HEK293 (cell line): ENCODE measurements around the gene CAPN10.
A peak's percentile ranks its signal among the peaks of the same experiment; 100 is the strongest.

Experiments used
- CTCF ChIA-PET: fragments of 350-600 bp; formaldehyde crosslinking; extraction: SDS; loops from one replicate; lab custom pipeline; 2021; ENCODE audit warnings: antibody characterized with exemption; lab: Yijun Ruan, JAX
- POLR2A ChIA-PET: fragments of 300-600 bp; formaldehyde crosslinking; extraction: SDS; loops from one replicate; lab custom pipeline; 2020; ENCODE audit warnings: antibody characterized with exemption, inconsistent platforms; lab: Yijun Ruan, JAX
- H3K27ac ChIP-seq: fragments of 200-500 bp; sonication (Bioruptor generic); 2 replicates; pipeline ENCODE4 v1.5.1; 2014; ENCODE audit warnings: low read depth, low read length, control low read depth, inconsistent platforms; ENCODE audit errors: extremely low read depth
- H3K36me3 ChIP-seq, 2 experiments: fragments of 200-500 bp in 1 of 2; sonication (Bioruptor generic) in 1 of 2; 1 replicate in 1 of 2; 2 replicates in 1 of 2; pipeline ENCODE4 v1.5.1; 2014 to 2017; ENCODE audit warnings: inconsistent platforms in 2 of 2, low read length in 2 of 2; ENCODE audit not compliant: control insufficient read depth in 2 of 2, insufficient read depth in 1 of 2
- H3K4me1 ChIP-seq: fragments of 200-500 bp; sonication (Bioruptor generic); 2 replicates; pipeline ENCODE4 v1.5.1; 2014; ENCODE audit warnings: mild to moderate bottlenecking, low read length, inconsistent platforms; ENCODE audit not compliant: control insufficient read depth, insufficient read depth
- H3K4me3 ChIP-seq: 2 replicates; pipeline ENCODE4 v1.5.1; 2011; ENCODE audit warnings: low read depth, mild to moderate bottlenecking, control low read depth, low read length, moderate library complexity
- H3K9me3 ChIP-seq: fragments of 200-500 bp; sonication (Bioruptor generic); 2 replicates; pipeline ENCODE4 v1.5.1; 2014; ENCODE audit warnings: low read depth, low read length, inconsistent platforms; ENCODE audit not compliant: control insufficient read depth, insufficient read depth
- GLIS2 ChIP-seq: fragments of 450-650 bp; formaldehyde crosslinking; IDR thresholded peaks from 2 replicates; pipeline ENCODE4 v1.5.1; 2016; ENCODE audit warnings: missing biosample characterization, missing genetic modification characterization
- HOXD13 ChIP-seq: sonication (generic); formaldehyde crosslinking; IDR thresholded peaks from 2 replicates; pipeline ENCODE4 v1.8.0; 2022; ENCODE audit warnings: missing genetic modification reagents, borderline replicate concordance
- RBAK ChIP-seq: fragments of 450-650 bp; formaldehyde crosslinking; IDR thresholded peaks from 2 replicates; pipeline ENCODE4 v1.5.1; 2016; ENCODE audit warnings: missing biosample characterization, missing genetic modification characterization
- SCRT2 ChIP-seq: fragments of 450-650 bp; formaldehyde crosslinking; IDR thresholded peaks from 2 replicates; pipeline ENCODE4 v1.5.1; 2016; ENCODE audit warnings: missing biosample characterization, missing genetic modification characterization
- ZNF354C ChIP-seq: fragments of 450-650 bp; formaldehyde crosslinking; IDR thresholded peaks from 2 replicates; pipeline ENCODE4 v1.5.1; 2016; ENCODE audit warnings: missing biosample characterization, missing genetic modification characterization, low read depth, borderline replicate concordance
- ZNF544 ChIP-seq: fragments of 450-650 bp; formaldehyde crosslinking; IDR thresholded peaks from 2 replicates; pipeline ENCODE4 v1.5.0; 2017; ENCODE audit warnings: missing biosample characterization, missing genetic modification characterization
- ZNF555 ChIP-seq: fragments of 450-650 bp; formaldehyde crosslinking; conservative IDR thresholded peaks from 2 replicates; pipeline ENCODE4 v1.5.1; 2017; ENCODE audit warnings: missing biosample characterization, mild to moderate bottlenecking, missing genetic modification characterization, inconsistent platforms
- ZNF610 ChIP-seq: fragments of 450-650 bp; formaldehyde crosslinking; IDR thresholded peaks from 2 replicates; pipeline ENCODE4 v1.5.1; 2016; ENCODE audit warnings: missing biosample characterization, missing genetic modification characterization, borderline replicate concordance
- ZNF670 ChIP-seq: fragments of 450-650 bp; formaldehyde crosslinking; IDR thresholded peaks from 2 replicates; pipeline ENCODE4 v1.5.1; 2016; ENCODE audit warnings: missing biosample characterization, missing genetic modification characterization, low read depth
- ZNF677 ChIP-seq: fragments of 450-650 bp; IDR thresholded peaks from 2 replicates; pipeline ENCODE4 v1.5.0; 2018; ENCODE audit warnings: missing biosample characterization, mild to moderate bottlenecking, missing genetic modification characterization, moderate library complexity
- ZNF768 ChIP-seq: fragments of 450-650 bp; formaldehyde crosslinking; IDR thresholded peaks from 2 replicates; pipeline ENCODE4 v1.5.1; 2018; ENCODE audit warnings: missing biosample characterization, mild to moderate bottlenecking, missing genetic modification characterization
- ZNF830 ChIP-seq: fragments of 450-650 bp; IDR thresholded peaks from 2 replicates; pipeline ENCODE4 v1.5.0; 2018; ENCODE audit warnings: missing biosample characterization, missing genetic modification characterization, low read depth, mild to moderate bottlenecking, moderate library complexity
- ZSCAN23 ChIP-seq: fragments of 450-650 bp; formaldehyde crosslinking; IDR thresholded peaks from 2 replicates; pipeline ENCODE4 v1.5.1; 2016; ENCODE audit warnings: missing biosample characterization, missing genetic modification characterization
- TF ChIP-seq, protein P1 (sequence below): fragments of 450-650 bp; IDR thresholded peaks from 2 replicates; pipeline ENCODE4 v1.5.1; 2018; ENCODE audit warnings: missing biosample characterization, missing genetic modification characterization
- TF ChIP-seq, protein P2 (sequence below): fragments of 450-650 bp; formaldehyde crosslinking; IDR thresholded peaks from 2 replicates; pipeline ENCODE4 v1.5.1; 2016; ENCODE audit warnings: missing biosample characterization, missing genetic modification characterization

The CAPN10 gene

DNA sequence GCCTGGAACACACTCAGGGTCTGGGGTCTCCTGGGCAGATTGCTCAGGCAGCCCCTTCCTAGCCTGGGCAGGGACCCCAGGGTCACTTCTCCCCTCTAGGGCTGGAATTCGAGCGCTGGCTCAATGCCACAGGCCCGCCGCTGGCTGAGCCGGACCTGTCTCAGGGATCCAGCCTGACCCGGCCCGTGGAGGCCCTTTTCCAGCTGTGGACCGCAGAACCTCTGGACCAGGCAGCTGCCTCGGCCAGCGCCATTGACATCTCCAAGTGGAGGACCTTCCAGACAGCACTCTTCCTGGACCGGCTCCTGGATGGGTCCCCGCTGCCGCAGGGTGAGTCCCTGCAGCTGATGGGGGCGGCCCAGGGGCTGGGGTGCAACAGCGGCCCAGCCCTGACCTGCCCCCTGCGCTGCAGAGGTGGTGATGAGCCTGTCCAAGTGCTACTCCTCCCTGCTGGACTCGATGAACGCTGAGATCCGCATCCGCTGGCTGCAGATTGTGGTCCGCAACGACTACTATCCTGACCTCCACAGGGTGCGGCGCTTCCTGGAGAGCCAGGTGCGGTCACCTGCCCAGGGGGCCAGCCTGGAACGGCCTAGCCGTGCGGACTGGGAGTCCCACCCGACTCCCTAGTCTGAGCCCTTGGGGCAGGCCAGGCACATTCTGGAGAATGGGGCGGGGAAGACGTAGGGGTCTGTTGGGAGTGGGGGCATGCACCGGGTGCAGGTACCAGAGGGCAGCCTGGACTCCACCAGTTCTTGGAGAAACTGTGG, 9.9 kb upstream of the CAPN10 start:
- Histone ChIP-seq H3K4me3 (no peak overlapping the region), H3K36me3 (peaks cover 0 to 47% of the 10 kb centered on the region in 2 experiments; a peak in 1 of 3 replicates), H3K27ac (no peak overlapping the region), H3K9me3 (no peaks in the 10 kb centered on the region), H3K4me1 (peaks cover 7% of the 10 kb centered on the region)
- POLR2A ChIA-PET: interaction anchor here (1.4 to 2.2 kb wide), 2 partner anchors 10 kb away, joined by 5 to 16 read pairs; partner anchors contain the start of gene CAPN10
- CTCF ChIA-PET: no interaction called here
- TF ChIP-seq ZNF677 (tag by site-specific recombination) (no peak), RBAK (tag by site-specific recombination) (no peak)

DNA sequence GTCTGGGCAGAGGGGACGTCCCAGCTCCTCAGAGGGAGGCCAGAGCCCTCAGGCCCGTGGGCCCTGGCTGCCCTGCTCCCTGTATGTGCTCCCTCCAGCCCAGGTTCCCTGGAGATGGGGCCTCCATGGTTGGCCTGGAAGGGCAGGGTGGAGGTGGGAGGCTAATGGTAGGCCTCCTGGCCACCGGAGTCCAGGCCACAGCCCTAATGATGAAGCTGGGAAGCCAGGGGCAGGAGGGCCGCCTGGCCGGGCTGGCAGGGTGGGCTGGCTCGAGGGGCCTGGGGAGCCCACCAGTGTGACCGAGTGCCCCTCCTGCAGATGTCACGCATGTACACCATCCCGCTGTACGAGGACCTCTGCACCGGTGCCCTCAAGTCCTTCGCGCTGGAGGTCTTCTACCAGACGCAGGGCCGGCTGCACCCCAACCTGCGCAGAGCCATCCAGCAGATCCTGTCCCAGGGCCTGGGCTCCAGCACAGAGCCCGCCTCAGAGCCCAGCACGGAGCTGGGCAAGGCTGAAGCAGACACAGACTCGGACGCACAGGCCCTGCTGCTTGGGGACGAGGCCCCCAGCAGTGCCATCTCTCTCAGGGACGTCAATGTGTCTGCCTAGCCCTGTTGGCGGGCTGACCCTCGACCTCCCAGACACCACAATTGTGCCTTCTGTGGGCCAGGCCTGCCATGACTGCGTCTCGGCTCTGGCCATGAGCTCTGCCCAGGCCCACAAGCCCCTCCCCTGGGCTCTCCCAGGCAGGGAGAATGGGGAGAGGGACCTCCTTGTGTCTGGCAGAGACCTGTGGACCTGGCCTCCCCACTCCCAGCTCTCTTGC, 9.0 kb upstream of the CAPN10 start:
- POLR2A ChIA-PET: interaction anchor here (0.6 to 2.2 kb wide), 3 partner anchors 8 to 11 kb away, joined by 3 to 16 read pairs (median 7); partner anchors contain the start of gene CAPN10
- no peaks in the 10 kb centered on the region for H3K9me3 ChIP-seq
- peaks cover 0 to 44% of the 10 kb centered on the region in 2 experiments; a peak in 1 of 3 replicates for H3K36me3 ChIP-seq
- no peak overlapping the region for H3K4me3 ChIP-seq
- H3K27ac ChIP-seq: no peak overlapping the region
- peaks cover 7% of the 10 kb centered on the region for H3K4me1 ChIP-seq
- CTCF ChIA-PET: interaction anchor here (0.7 kb wide), 1 partner anchor 263 kb away, joined by 3 read pairs; no protein-coding TSS in a partner anchor
- 0 out of 2 replicates have a peak, but pooled peaks have one; percentile 33 for TF ChIP-seq GLIS2 (tag by site-specific recombination)
- no peak for TF ChIP-seq ZNF610 (tag by site-specific recombination)

DNA sequence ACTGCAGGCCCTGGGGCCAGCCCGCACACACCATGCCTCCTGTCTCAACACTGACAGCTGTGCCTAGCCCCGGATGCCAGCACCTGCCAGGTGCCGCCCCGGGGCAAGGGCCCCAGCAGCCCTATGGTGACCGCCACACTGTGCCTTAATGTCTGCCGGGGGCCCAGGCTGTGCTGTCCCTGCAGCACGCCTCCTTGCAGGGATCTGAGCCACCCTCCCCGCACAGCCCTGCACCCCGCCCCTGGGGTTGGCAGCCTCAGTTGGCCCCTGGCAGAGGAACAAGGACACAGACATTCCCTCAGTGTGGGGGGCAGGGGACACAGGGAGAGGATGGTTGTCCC, 8.5 kb upstream of the CAPN10 start:
- no peak for TF ChIP-seq ZNF670 (tag by site-specific recombination)
- TF ChIP-seq ZNF544 (tag by site-specific recombination): no peak
- TF ChIP-seq SCRT2 (tag by site-specific recombination): no peak
- TF ChIP-seq, protein P1, sequence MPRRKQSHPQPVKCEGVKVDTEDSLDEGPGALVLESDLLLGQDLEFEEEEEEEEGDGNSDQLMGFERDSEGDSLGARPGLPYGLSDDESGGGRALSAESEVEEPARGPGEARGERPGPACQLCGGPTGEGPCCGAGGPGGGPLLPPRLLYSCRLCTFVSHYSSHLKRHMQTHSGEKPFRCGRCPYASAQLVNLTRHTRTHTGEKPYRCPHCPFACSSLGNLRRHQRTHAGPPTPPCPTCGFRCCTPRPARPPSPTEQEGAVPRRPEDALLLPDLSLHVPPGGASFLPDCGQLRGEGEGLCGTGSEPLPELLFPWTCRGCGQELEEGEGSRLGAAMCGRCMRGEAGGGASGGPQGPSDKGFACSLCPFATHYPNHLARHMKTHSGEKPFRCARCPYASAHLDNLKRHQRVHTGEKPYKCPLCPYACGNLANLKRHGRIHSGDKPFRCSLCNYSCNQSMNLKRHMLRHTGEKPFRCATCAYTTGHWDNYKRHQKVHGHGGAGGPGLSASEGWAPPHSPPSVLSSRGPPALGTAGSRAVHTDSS (tag by site-specific recombination): no peak
- no peak for TF ChIP-seq ZNF830 (tag by site-specific recombination)
- no peak overlapping the region for H3K4me3 ChIP-seq
- H3K4me1 ChIP-seq: peaks cover 7% of the 10 kb centered on the region
- no peak overlapping the region for H3K27ac ChIP-seq
- CTCF ChIA-PET: interaction anchor here (0.5 to 0.7 kb wide), 2 partner anchors 15 to 262 kb away, joined by 3 read pairs; no protein-coding TSS in a partner anchor
- peaks cover 0 to 49% of the 10 kb centered on the region in 2 experiments; a peak in 1 of 3 replicates for H3K36me3 ChIP-seq
- POLR2A ChIA-PET: interaction anchor here (0.6 to 2.2 kb wide), 3 partner anchors 9 to 12 kb away, joined by 3 to 16 read pairs (median 7); partner anchors contain the start of gene CAPN10
- H3K9me3 ChIP-seq: no peaks in the 10 kb centered on the region

DNA sequence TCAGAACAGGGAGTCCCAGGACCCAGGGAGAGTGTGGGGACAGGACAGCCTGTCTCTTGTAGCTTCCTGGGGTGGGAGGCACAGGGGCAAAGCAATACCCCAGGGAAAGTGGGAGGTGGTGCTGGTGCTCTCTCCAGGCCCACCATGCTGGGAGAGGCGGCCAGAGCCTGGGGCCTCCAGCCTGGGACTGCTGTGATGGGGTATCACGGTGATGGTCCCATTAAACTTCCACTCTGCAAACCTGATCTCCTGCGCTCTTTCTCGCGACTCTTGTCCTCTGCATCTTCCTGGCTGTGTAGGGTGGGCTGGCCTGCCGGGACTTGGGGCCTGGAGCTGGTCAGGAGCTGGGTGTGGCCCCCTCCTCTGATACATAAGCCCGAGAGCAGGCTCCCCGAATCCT, 8.0 kb upstream of the CAPN10 start:
- no peak overlapping the region for H3K4me3 ChIP-seq
- no peak overlapping the region for H3K27ac ChIP-seq
- POLR2A ChIA-PET: interaction anchor here (0.6 to 2.2 kb wide), 3 partner anchors 8 to 12 kb away, joined by 3 to 16 read pairs (median 7); partner anchors contain the start of gene CAPN10
- no peaks in the 10 kb centered on the region for H3K9me3 ChIP-seq
- peaks cover 0 to 53% of the 10 kb centered on the region in 2 experiments; a peak in 1 of 3 replicates for H3K36me3 ChIP-seq
- H3K4me1 ChIP-seq: peaks cover 7% of the 10 kb centered on the region
- CTCF ChIA-PET: interaction anchor here (0.5 to 3.9 kb wide), 3 partner anchors 13 to 262 kb away, joined by 3 to 33 read pairs (median 3); no protein-coding TSS in a partner anchor
- TF ChIP-seq ZSCAN23 (tag by site-specific recombination): no peak
- no peak for TF ChIP-seq ZNF768
- TF ChIP-seq, protein P2, sequence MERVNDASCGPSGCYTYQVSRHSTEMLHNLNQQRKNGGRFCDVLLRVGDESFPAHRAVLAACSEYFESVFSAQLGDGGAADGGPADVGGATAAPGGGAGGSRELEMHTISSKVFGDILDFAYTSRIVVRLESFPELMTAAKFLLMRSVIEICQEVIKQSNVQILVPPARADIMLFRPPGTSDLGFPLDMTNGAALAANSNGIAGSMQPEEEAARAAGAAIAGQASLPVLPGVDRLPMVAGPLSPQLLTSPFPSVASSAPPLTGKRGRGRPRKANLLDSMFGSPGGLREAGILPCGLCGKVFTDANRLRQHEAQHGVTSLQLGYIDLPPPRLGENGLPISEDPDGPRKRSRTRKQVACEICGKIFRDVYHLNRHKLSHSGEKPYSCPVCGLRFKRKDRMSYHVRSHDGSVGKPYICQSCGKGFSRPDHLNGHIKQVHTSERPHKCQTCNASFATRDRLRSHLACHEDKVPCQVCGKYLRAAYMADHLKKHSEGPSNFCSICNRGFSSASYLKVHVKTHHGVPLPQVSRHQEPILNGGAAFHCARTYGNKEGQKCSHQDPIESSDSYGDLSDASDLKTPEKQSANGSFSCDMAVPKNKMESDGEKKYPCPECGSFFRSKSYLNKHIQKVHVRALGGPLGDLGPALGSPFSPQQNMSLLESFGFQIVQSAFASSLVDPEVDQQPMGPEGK (tag by site-specific recombination): no peak
- TF ChIP-seq HOXD13 (CRISPR knock-in tag): no peak
- TF ChIP-seq ZNF354C (tag by site-specific recombination): no peak
- TF ChIP-seq ZNF555 (tag by site-specific recombination): no peak
- no peak for TF ChIP-seq ZNF670 (tag by site-specific recombination)
